NCI-H524 (cell line): Measurements from ENCODE around the gene TGFBR2.

Experiments
- DNase-seq, 2 experiments: peaks; one replicate each; lab custom pipeline; 2025; lab: John Stamatoyannopoulos, UW

The TGFBR2 gene

DNA sequence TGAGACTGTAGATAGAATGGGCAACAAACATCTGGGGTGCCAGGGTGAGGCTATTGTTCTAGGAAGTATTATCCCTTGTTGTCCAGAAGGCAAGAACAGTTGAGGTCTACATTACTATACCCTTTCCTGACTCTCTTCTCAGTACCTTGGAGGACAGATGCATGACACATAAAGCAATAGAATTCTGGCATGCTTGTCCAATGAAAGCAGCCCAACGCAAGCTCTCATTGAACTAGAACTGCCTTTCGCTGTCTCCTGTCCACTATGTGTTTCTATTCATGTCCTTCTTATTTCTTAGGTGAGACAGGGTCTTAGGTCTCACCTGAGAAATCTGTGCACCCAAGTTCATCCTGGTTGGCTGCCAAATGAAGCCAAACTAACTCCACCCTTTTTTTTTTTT, 68.6 kb downstream of the TGFBR2 start:
- no peak for DNase-seq

DNA sequence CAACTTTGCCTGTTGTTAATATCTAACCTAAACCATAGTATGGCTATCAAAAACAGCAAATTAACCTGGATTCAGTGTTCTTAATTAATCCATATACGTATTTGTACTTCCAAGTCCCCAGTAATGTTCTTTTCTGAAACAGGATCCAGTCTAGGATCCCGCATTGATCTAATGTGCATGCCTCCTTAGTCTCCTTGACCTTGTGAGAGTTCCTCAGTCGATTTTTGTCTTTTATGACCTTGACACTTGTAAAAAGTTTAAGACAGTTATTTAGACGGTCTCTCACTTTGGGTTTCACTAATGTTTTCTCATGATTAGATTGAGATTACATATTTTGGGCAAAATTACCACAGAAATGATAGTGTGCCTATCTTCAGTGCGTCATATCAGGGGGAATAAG, 69.4 kb downstream of the TGFBR2 start:
- DNase-seq, result no peak

GRCh38 chr3:30676424-30677346, 70.3 kb downstream of the TGFBR2 start:
- no peak for DNase-seq

- DNase-seq, result no peak
Measured at GRCh38 chr3:30677347-30677685, 70.9 kb downstream of the TGFBR2 start.

DNA sequence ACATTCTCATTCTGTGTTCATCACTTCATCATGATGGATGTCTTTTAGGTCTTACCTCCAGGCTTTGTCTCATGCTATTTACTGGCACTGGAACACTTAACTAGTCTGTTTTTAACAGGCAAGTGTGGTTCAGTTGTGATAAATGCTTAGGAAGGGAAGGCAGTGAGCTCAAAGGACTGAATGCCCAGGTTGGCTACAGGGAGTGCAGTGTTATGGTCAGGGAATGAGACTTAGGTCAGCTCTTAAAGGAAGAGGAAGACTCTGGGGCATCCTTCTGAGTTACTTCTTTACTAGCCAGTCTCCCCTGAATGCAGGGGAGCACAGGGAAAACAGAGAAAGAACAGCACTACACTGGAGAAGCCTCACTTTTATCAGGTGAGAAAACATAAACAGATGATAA, 72.6 kb downstream of the TGFBR2 start:
- no peak for DNase-seq

DNA sequence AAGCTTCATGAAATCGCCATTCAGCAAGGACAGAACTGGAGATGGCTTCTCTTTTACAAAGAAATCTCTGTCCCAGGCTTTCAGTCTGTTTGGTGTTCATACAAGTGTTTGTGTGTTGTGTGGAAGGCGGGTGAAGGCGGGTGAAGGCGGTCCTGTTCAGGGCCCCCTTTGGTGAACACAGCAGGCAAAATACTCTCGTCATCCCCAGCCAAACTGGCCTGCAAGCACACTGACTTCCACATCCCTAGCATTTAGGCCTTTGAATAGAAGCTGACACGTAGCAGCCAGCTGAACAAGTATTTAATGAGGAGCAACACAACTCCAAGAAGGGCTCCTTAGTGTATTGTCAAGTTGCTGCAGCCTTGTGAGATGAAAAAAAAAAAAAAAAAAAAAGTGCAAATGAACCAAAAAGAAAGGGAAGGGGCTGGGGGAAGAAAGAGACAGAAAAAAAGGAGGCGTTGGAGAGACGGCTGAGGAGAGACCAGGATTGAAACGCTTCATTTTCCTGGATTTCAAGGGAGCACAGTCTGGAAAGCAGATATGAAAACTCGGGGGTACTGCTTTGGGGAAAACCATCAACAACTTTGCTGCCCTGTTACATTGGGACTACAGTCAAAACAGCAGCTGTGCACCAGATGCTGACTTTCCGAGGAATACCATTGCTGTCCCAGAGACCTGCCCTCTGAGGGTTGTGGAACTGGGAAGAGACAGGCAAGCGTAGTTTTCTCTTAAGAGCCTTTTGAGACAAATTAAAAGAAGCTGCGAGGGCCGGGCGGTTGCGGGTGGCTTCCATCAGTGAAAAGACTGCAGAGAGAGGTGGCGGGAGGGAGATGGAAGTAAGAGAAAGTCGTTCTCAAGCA, 74.6 kb downstream of the TGFBR2 start:
- no peak for DNase-seq

GRCh38 chr3:30681649-30682211, 75.3 kb downstream of the TGFBR2 start:
- no peak for DNase-seq

DNA sequence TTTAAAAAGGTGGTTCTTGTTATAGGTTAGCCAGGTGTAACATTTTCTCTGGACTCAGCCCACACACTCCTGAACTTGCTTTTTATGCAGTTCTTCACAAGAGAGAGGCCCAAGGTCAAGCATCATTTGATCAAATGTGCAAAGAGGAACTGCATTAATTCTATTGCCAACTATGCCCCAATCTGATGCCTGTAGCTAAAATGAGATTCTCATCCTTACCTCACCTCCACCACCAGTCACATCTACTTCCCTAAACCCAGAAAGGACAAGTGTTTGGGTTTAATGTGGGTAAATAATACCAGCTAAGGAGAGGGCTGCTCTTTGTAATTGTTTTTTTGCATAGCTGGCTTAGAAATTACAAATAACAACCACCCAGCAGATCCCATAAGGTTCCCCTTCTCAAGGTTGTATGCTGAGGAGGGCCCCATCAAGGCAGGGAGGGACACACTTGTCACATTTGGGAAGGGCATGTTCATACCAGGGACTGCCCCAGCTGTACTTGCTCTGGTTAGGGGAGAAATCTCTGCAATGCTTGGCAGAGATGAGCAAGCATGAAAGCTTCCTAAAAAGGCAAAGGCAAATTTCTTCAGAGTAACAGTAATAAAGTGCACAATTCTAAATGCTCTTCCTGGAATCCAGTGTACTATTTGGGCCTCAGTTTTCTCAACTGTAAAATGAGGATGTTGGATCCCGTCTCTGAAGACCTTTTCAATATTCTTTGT, 76.2 kb downstream of the TGFBR2 start:
- no peak for DNase-seq

DNA sequence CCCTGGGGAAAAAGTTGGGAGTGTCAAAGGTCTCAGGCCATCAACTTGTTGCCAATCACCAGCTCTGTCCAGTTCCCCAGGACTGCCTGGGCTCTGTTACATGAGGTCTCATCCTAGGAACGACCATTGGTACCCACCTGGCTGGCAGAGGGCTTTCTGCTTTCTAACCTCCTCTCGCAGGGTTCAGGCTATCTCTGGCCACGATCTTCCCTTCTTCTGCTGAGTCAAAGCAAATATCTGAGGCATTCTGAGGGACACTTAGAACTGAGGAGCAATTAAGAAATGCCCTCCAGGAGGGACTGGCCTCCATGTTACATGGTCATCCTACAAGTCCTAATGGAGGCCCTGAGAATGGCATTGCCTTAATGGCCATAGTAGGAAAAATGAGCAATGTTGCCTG, 77.4 kb downstream of the TGFBR2 start:
- DNase-seq, result no peak

- DNase-seq, result no peak
Measured at GRCh38 chr3:30684356-30684755, 78.0 kb downstream of the TGFBR2 start.

DNA sequence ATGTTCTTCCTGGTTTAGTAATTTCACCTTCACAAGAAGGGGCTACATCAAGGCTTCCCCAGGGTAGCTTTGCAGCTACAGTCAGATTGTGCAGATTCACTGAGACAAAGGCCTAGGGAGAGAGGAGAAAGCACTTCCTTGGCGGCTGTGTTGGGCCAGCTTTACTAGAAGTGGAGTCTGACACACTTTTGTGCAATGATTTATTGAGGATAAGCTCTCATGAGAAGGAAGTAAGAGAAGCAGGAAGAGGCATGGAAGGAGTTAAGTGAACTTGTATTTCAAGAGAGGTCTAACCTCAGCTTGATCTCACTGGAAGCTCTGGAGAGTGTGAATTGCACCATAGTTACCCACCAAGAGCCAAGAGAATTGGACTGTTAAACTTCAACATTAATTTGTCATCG, 78.9 kb downstream of the TGFBR2 start:
- no peak for DNase-seq

DNA sequence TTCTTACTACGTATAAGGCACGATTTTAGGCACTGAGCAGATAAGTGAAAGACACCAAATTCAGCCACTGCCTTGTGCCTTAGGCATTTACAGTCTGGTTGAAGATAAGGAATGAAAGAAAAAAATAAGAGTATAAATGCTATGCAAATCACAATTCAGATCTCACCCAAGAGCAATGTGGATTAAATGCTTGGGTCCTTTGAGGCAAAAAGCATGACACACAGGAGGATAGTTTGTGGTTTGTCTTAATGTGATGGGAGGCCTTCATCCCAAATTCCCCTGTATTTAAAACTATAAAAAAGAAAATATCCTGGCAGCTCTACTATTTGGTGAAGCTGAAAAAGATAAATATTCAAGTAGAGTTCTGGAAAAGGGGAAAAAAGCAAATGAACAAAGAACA, 79.8 kb downstream of the TGFBR2 start:
- no peak for DNase-seq

DNA sequence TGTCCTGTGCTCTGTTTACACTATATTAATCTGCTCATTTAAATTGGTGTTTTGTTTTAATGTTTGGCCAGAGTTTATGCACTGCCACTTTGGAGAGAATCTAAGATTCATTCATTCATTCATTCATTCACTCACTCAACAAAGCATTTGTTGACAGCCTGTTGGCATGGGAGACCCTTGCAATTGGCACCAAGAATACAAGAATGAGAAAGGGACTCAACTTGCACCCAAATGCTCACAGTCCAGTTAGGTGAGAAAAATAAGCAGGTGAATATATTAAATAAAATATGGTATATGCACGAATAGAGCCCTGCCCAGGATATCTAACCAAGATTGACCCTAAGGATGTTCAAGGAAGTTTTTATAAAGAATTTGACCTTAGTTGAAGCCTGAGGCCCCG, 80.4 kb downstream of the TGFBR2 start:
- no peak for DNase-seq

GRCh38 chr3:30687930-30688570, 81.6 kb downstream of the TGFBR2 start:
- no peak for DNase-seq

- DNase-seq, result no peak
Measured at GRCh38 chr3:30688776-30689641, 82.6 kb downstream of the TGFBR2 start.

- no peak for DNase-seq
Measured at GRCh38 chr3:30690199-30690598, 83.8 kb downstream of the TGFBR2 start.

DNA sequence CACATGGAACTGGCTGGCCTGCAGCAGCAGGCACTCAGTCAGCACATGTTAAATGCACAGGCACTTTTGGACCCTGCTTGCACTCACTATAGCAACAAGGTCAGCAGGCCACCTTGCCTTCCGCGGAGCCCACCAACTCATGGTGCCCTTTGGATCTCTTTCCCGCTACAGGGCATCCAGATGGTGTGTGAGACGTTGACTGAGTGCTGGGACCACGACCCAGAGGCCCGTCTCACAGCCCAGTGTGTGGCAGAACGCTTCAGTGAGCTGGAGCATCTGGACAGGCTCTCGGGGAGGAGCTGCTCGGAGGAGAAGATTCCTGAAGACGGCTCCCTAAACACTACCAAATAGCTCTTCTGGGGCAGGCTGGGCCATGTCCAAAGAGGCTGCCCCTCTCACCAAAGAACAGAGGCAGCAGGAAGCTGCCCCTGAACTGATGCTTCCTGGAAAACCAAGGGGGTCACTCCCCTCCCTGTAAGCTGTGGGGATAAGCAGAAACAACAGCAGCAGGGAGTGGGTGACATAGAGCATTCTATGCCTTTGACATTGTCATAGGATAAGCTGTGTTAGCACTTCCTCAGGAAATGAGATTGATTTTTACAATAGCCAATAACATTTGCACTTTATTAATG, 85.0 kb downstream of the TGFBR2 start:
- DNase-seq, result peak; percentile 40 to 68

DNA sequence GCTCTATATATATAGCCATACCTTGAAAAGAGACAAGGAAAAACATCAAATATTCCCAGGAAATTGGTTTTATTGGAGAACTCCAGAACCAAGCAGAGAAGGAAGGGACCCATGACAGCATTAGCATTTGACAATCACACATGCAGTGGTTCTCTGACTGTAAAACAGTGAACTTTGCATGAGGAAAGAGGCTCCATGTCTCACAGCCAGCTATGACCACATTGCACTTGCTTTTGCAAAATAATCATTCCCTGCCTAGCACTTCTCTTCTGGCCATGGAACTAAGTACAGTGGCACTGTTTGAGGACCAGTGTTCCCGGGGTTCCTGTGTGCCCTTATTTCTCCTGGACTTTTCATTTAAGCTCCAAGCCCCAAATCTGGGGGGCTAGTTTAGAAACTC, 85.5 kb downstream of the TGFBR2 start:
- no peak for DNase-seq

DNA sequence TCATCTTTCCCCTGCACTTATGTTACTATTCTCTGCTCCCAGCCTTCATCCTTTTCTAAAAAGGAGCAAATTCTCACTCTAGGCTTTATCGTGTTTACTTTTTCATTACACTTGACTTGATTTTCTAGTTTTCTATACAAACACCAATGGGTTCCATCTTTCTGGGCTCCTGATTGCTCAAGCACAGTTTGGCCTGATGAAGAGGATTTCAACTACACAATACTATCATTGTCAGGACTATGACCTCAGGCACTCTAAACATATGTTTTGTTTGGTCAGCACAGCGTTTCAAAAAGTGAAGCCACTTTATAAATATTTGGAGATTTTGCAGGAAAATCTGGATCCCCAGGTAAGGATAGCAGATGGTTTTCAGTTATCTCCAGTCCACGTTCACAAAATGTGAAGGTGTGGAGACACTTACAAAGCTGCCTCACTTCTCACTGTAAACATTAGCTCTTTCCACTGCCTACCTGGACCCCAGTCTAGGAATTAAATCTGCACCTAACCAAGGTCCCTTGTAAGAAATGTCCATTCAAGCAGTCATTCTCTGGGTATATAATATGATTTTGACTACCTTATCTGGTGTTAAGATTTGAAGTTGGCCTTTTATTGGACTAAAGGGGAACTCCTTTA, 86.2 kb downstream of the TGFBR2 start:
- no peak for DNase-seq
